ENCODE results near the gene SBNO2. TPM values are rescaled to one million over a fixed set of nuclear protein-coding genes. Genes with fewer than 3 reads are reported as not detected.

The SBNO2 gene
- total and polyA plus RNA-seq, 4 donors = 2.2 to 25.0 (median 15.0) TPM

- TF ChIP-seq CTCF (IDR thresholded peaks at IDR 0.05; ENCODE audit: low read depth, low read length, missing input control) (no peak), RAD21 (IDR thresholded peaks at IDR 0.05) (no peak), FOXA2 (IDR thresholded peaks at IDR 0.05) (no peak), MAX (IDR thresholded peaks at IDR 0.05) (no peak), JUND (IDR thresholded peaks at IDR 0.05) (no peak), RXRA (IDR thresholded peaks at IDR 0.05) (no peak), NR2F2 (IDR thresholded peaks at IDR 0.05) (no peak)
These were observed 11.4 kb downstream of the SBNO2 start (continued) for GRCh38 chr19:1162404-1163282.

- H3K36me3 ChIP-seq (ENCODE audit: control insufficient read depth in 4 of 4, insufficient read depth in 3 of 4, low read depth in 1 of 4, low read length in 3 of 4) = peaks cover 0 to 13% (median 0%) of the 10 kb centered on the region in 4 donors
These were observed 12.4 kb downstream of the SBNO2 start for GRCh38 chr19:1161716-1162115.

GRCh38 chr19:1159864-1160595 is 14.0 kb downstream of the SBNO2 start:
- Histone ChIP-seq H3K36me3 (ENCODE audit: control insufficient read depth in 4 of 4, insufficient read depth in 3 of 4, low read depth in 1 of 4, low read length in 3 of 4) (peaks cover 0 to 12% (median 0%) of the 10 kb centered on the region in 4 donors), H3K9me3 (ENCODE audit: control insufficient read depth in 4 of 4, low read length in 3 of 4) (no peaks in the 10 kb centered on the region), H3K4me1 (ENCODE audit: control insufficient read depth in 4 of 4, insufficient read depth in 4 of 4, low read length in 3 of 4) (peaks cover 9 to 29% (median 23%) of the 10 kb centered on the region in 4 donors), H3K27me3 (ENCODE audit: control insufficient read depth in 4 of 4, insufficient read depth in 4 of 4, low read length in 3 of 4) (no peaks in the 10 kb centered on the region), H3K9ac (ENCODE audit: low read depth in 1 of 2, low read length in 2 of 2) (no peak overlapping the region), H3K27ac (ENCODE audit: low read depth in 1 of 2, low read length in 2 of 2) (no peak overlapping the region), H3K4me3 (ENCODE audit: low read depth in 1 of 3, low read length in 3 of 3) (no peak overlapping the region)
- DNase-seq (ENCODE audit: low spot score) = no peak
- WGBS = 92% methylated on average over 31 of the region's 31 CpGs
- no peak for TF ChIP-seq MAX (IDR thresholded peaks at IDR 0.05)

More at GRCh38 chr19:1161716-1162115, 12.4 kb downstream of the SBNO2 start:
- Histone ChIP-seq H3K27me3 (ENCODE audit: control insufficient read depth in 4 of 4, insufficient read depth in 4 of 4, low read length in 3 of 4) (no peaks in the 10 kb centered on the region), H3K27ac (ENCODE audit: low read depth in 1 of 2, low read length in 2 of 2) (no peak overlapping the region), H3K4me1 (ENCODE audit: control insufficient read depth in 4 of 4, insufficient read depth in 4 of 4, low read length in 3 of 4) (peaks cover 0 to 16% (median 14%) of the 10 kb centered on the region in 4 donors), H3K9ac (ENCODE audit: low read depth in 1 of 2, low read length in 2 of 2) (no peak overlapping the region), H3K9me3 (ENCODE audit: control insufficient read depth in 4 of 4, low read length in 3 of 4) (no peaks in the 10 kb centered on the region), H3K4me3 (ENCODE audit: low read depth in 1 of 3, low read length in 3 of 3) (no peak overlapping the region)
- DNase-seq (ENCODE audit: low spot score) = no peak
- TF ChIP-seq ATF3 (IDR thresholded peaks at IDR 0.05) (no peak), CTCF (IDR thresholded peaks at IDR 0.05; ENCODE audit: low read depth, low read length, missing input control) (no peak), YY1 (IDR thresholded peaks at IDR 0.05) (no peak), HNF4G (IDR thresholded peaks at IDR 0.05) (no peak)
- 53% methylated on average over 17 of the region's 18 CpGs for WGBS

All from liver (tissue), 9 donors.